ENCODE data around the gene MAP4K1.

Gene MAP4K1

GRCh38 chr19:38577826-38578225 is 39.9 kb downstream of the MAP4K1 start:
- H3K9me3 ChIP-seq (ENCODE audit: insufficient read depth, low read depth, low read length) = no peaks in the 10 kb centered on the region
- no peak overlapping the region for H4K8ac ChIP-seq (ENCODE audit: low read depth, low read length)
- no peaks in the 10 kb centered on the region for H3K36me3 ChIP-seq (ENCODE audit: control insufficient read depth in 1 of 2, insufficient read depth in 2 of 2, low read length in 2 of 2)
- no CpG with 5 or more reads among the region's 11 CpGs for WGBS (ENCODE audit: extremely low coverage, insufficient coverage, insufficient read length)
- no peak overlapping the region for H3K18ac ChIP-seq (ENCODE audit: low read length)
- H4K91ac ChIP-seq (ENCODE audit: low read depth, low read length) = no peak overlapping the region
- no peak for DNase-seq
- H3K14ac ChIP-seq (ENCODE audit: low read length) = no peak overlapping the region
- H2AFZ ChIP-seq (ENCODE audit: insufficient read depth, low read length, poor library complexity) = no peak overlapping the region
- H3K27ac ChIP-seq (ENCODE audit: low read depth, low read length) = no peak overlapping the region
- no peak overlapping the region for H2BK5ac ChIP-seq (ENCODE audit: low read depth, low read length, poor library complexity)
- no peak overlapping the region for H2BK12ac ChIP-seq (ENCODE audit: low read length)
- H4K12ac ChIP-seq (ENCODE audit: low read depth, low read length) = no peak overlapping the region
- no peak overlapping the region for H3K4me2 ChIP-seq (ENCODE audit: low read length)
- no peak overlapping the region for H3K4ac ChIP-seq (ENCODE audit: low read depth, low read length)
- H3K79me1 ChIP-seq (ENCODE audit: low read length) = no peaks in the 10 kb centered on the region
- H3K23ac ChIP-seq (ENCODE audit: low read length) = no peak overlapping the region
- H3K79me2 ChIP-seq (ENCODE audit: control insufficient read depth, insufficient read depth, low read length, poor library complexity) = no peaks in the 10 kb centered on the region
- H3K4me1 ChIP-seq (ENCODE audit: control insufficient read depth in 1 of 2, insufficient read depth in 2 of 2, low read length in 2 of 2) = no peaks in the 10 kb centered on the region
- H3K27me3 ChIP-seq (ENCODE audit: insufficient read depth, low read length) = no peaks in the 10 kb centered on the region
- H3K9ac ChIP-seq (ENCODE audit: low read length) = no peak overlapping the region
- no peak overlapping the region for H2AK5ac ChIP-seq (ENCODE audit: low read length)
- no peak overlapping the region for H3K4me3 ChIP-seq (ENCODE audit: low read depth, low read length)
- H2BK120ac ChIP-seq (ENCODE audit: insufficient read depth, low read length, poor library complexity) = no peak overlapping the region

GRCh38 chr19:38571682-38572081 is 46.1 kb downstream of the MAP4K1 start:
- H4K8ac ChIP-seq (ENCODE audit: low read depth, low read length) = no peak overlapping the region
- H3K79me2 ChIP-seq (ENCODE audit: control insufficient read depth, insufficient read depth, low read length, poor library complexity) = no peaks in the 10 kb centered on the region
- H3K27me3 ChIP-seq (ENCODE audit: insufficient read depth, low read length) = no peaks in the 10 kb centered on the region
- WGBS (ENCODE audit: extremely low coverage, insufficient coverage, insufficient read length) = no CpG with 5 or more reads among the region's 2 CpGs
- no peak overlapping the region for H4K91ac ChIP-seq (ENCODE audit: low read depth, low read length)
- no peak overlapping the region for H2AFZ ChIP-seq (ENCODE audit: insufficient read depth, low read length, poor library complexity)
- H3K36me3 ChIP-seq (ENCODE audit: control insufficient read depth in 1 of 2, insufficient read depth in 2 of 2, low read length in 2 of 2) = no peaks in the 10 kb centered on the region
- no peaks in the 10 kb centered on the region for H3K9me3 ChIP-seq (ENCODE audit: insufficient read depth, low read depth, low read length)
- no peak overlapping the region for H4K12ac ChIP-seq (ENCODE audit: low read depth, low read length)
- no peak overlapping the region for H2BK12ac ChIP-seq (ENCODE audit: low read length)
- H3K27ac ChIP-seq (ENCODE audit: low read depth, low read length) = no peak overlapping the region
- no peak for DNase-seq
- H3K23ac ChIP-seq (ENCODE audit: low read length) = no peak overlapping the region
- H3K14ac ChIP-seq (ENCODE audit: low read length) = no peak overlapping the region
- H3K4ac ChIP-seq (ENCODE audit: low read depth, low read length) = no peak overlapping the region
- H3K18ac ChIP-seq (ENCODE audit: low read length) = no peak overlapping the region
- no peak overlapping the region for H3K9ac ChIP-seq (ENCODE audit: low read length)
- H2BK5ac ChIP-seq (ENCODE audit: low read depth, low read length, poor library complexity) = no peak overlapping the region
- no peak overlapping the region for H3K4me2 ChIP-seq (ENCODE audit: low read length)
- H3K4me3 ChIP-seq (ENCODE audit: low read depth, low read length) = no peak overlapping the region
- H2AK5ac ChIP-seq (ENCODE audit: low read length) = no peak overlapping the region
- no peaks in the 10 kb centered on the region for H3K79me1 ChIP-seq (ENCODE audit: low read length)
- no peaks in the 10 kb centered on the region for H3K4me1 ChIP-seq (ENCODE audit: control insufficient read depth in 1 of 2, insufficient read depth in 2 of 2, low read length in 2 of 2)
- no peak overlapping the region for H2BK120ac ChIP-seq (ENCODE audit: insufficient read depth, low read length, poor library complexity)

- no peak for DNase-seq
- H2AK5ac ChIP-seq (ENCODE audit: low read length) = no peak overlapping the region
- H3K27ac ChIP-seq (ENCODE audit: low read depth, low read length) = no peak overlapping the region
- no peak overlapping the region for H2BK5ac ChIP-seq (ENCODE audit: low read depth, low read length, poor library complexity)
- no peak overlapping the region for H3K9ac ChIP-seq (ENCODE audit: low read length)
- no peaks in the 10 kb centered on the region for H3K9me3 ChIP-seq (ENCODE audit: insufficient read depth, low read depth, low read length)
- no peak overlapping the region for H2BK120ac ChIP-seq (ENCODE audit: insufficient read depth, low read length, poor library complexity)
- H3K4me1 ChIP-seq (ENCODE audit: control insufficient read depth in 1 of 2, insufficient read depth in 2 of 2, low read length in 2 of 2) = no peaks in the 10 kb centered on the region
- H3K23ac ChIP-seq (ENCODE audit: low read length) = no peak overlapping the region
- H3K36me3 ChIP-seq (ENCODE audit: control insufficient read depth in 1 of 2, insufficient read depth in 2 of 2, low read length in 2 of 2) = no peaks in the 10 kb centered on the region
- WGBS (ENCODE audit: extremely low coverage, insufficient coverage, insufficient read length) = no CpG with 5 or more reads among the region's 6 CpGs
- H2BK12ac ChIP-seq (ENCODE audit: low read length) = no peak overlapping the region
- no peak overlapping the region for H4K91ac ChIP-seq (ENCODE audit: low read depth, low read length)
- H3K14ac ChIP-seq (ENCODE audit: low read length) = no peak overlapping the region
- no peaks in the 10 kb centered on the region for H3K79me1 ChIP-seq (ENCODE audit: low read length)
- H3K4ac ChIP-seq (ENCODE audit: low read depth, low read length) = no peak overlapping the region
- H2AFZ ChIP-seq (ENCODE audit: insufficient read depth, low read length, poor library complexity) = no peak overlapping the region
- no peaks in the 10 kb centered on the region for H3K79me2 ChIP-seq (ENCODE audit: control insufficient read depth, insufficient read depth, low read length, poor library complexity)
- H4K12ac ChIP-seq (ENCODE audit: low read depth, low read length) = no peak overlapping the region
- H3K4me2 ChIP-seq (ENCODE audit: low read length) = no peak overlapping the region
- H3K18ac ChIP-seq (ENCODE audit: low read length) = no peak overlapping the region
- H3K4me3 ChIP-seq (ENCODE audit: low read depth, low read length) = no peak overlapping the region
- no peaks in the 10 kb centered on the region for H3K27me3 ChIP-seq (ENCODE audit: insufficient read depth, low read length)
- no peak overlapping the region for H4K8ac ChIP-seq (ENCODE audit: low read depth, low read length)
Measured at GRCh38 chr19:38569368-38569983, 48.3 kb downstream of the MAP4K1 start.

GRCh38 chr19:38565691-38566105 is 52.1 kb downstream of the MAP4K1 start:
- Histone ChIP-seq H2BK120ac (ENCODE audit: insufficient read depth, low read length, poor library complexity) (no peak overlapping the region), H2AK5ac (ENCODE audit: low read length) (no peak overlapping the region), H4K12ac (ENCODE audit: low read depth, low read length) (no peak overlapping the region), H2AFZ (ENCODE audit: insufficient read depth, low read length, poor library complexity) (no peak overlapping the region), H2BK12ac (ENCODE audit: low read length) (no peak overlapping the region), H3K79me1 (ENCODE audit: low read length) (no peaks in the 10 kb centered on the region), H3K36me3 (ENCODE audit: control insufficient read depth in 1 of 2, insufficient read depth in 2 of 2, low read length in 2 of 2) (no peaks in the 10 kb centered on the region), H3K79me2 (ENCODE audit: control insufficient read depth, insufficient read depth, low read length, poor library complexity) (no peaks in the 10 kb centered on the region), H3K23ac (ENCODE audit: low read length) (no peak overlapping the region), H4K8ac (ENCODE audit: low read depth, low read length) (no peak overlapping the region), H3K4me1 (ENCODE audit: control insufficient read depth in 1 of 2, insufficient read depth in 2 of 2, low read length in 2 of 2) (no peaks in the 10 kb centered on the region), H3K4ac (ENCODE audit: low read depth, low read length) (no peak overlapping the region), H3K27ac (ENCODE audit: low read depth, low read length) (no peak overlapping the region), H3K4me3 (ENCODE audit: low read depth, low read length) (no peak overlapping the region), H3K27me3 (ENCODE audit: insufficient read depth, low read length) (no peaks in the 10 kb centered on the region), H3K9ac (ENCODE audit: low read length) (no peak overlapping the region), H3K18ac (ENCODE audit: low read length) (no peak overlapping the region), H4K91ac (ENCODE audit: low read depth, low read length) (no peak overlapping the region), H3K9me3 (ENCODE audit: insufficient read depth, low read depth, low read length) (no peaks in the 10 kb centered on the region), H2BK5ac (ENCODE audit: low read depth, low read length, poor library complexity) (no peak overlapping the region), H3K4me2 (ENCODE audit: low read length) (no peak overlapping the region), H3K14ac (ENCODE audit: low read length) (no peak overlapping the region)
- WGBS (ENCODE audit: extremely low coverage, insufficient coverage, insufficient read length) = 100% methylated on average over 1 of the region's 21 CpGs
- DNase-seq = no peak

Measured in trophoblast cell (in vitro differentiated cells and primary cell).